ENCODE data around the gene APEH.

DNA sequence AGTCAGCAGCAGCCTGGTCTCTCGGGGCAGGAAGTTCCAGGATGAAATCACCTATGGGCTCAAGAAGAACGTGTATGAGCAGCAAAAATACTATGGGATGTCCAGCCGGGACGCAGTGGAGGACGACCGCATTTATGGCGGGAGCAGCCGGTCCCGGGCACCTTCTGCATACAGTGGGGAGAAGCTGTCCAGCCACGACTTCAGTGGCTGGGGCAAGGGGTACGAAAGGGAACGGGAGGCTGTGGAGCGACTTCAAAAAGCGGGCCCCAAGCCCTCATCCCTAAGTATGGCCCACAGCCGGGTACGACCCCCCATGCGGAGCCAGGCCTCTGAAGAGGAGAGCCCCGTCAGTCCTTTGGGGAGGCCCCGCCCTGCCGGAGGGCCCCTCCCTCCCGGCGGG lies 12.1 kb upstream of the APEH start:
- TF ChIP-seq, protein P1, sequence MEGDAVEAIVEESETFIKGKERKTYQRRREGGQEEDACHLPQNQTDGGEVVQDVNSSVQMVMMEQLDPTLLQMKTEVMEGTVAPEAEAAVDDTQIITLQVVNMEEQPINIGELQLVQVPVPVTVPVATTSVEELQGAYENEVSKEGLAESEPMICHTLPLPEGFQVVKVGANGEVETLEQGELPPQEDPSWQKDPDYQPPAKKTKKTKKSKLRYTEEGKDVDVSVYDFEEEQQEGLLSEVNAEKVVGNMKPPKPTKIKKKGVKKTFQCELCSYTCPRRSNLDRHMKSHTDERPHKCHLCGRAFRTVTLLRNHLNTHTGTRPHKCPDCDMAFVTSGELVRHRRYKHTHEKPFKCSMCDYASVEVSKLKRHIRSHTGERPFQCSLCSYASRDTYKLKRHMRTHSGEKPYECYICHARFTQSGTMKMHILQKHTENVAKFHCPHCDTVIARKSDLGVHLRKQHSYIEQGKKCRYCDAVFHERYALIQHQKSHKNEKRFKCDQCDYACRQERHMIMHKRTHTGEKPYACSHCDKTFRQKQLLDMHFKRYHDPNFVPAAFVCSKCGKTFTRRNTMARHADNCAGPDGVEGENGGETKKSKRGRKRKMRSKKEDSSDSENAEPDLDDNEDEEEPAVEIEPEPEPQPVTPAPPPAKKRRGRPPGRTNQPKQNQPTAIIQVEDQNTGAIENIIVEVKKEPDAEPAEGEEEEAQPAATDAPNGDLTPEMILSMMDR (IDR thresholded peaks at IDR 0.05): no peak
- no peak for TF ChIP-seq POLR2A (IDR thresholded peaks at IDR 0.05)
